H7 (cell line): ENCODE results near the gene GPN3. TPM values are rescaled to one million over a fixed set of nuclear protein-coding genes. Genes with fewer than 3 reads are reported as not detected.
A peak's percentile ranks its signal among the peaks of the same experiment; 100 is the strongest.
"Not testable (repeated sequence)": the region's sequence is repeated elsewhere in the genome, so short reads cannot be mapped to it uniquely, and the experiment has no call there.

Experiments used
- DNase-seq: peaks from one replicate; pipeline ENCODE4 v3.0.0; 2012
- H3K27me3 ChIP-seq: 2 replicates; pipeline ENCODE4 v1.6.0; 2011; ENCODE audit warnings: mild to moderate bottlenecking, low read length; ENCODE audit not compliant: control insufficient read depth, insufficient read depth
- H3K36me3 ChIP-seq: replicated peaks from 2 replicates; pipeline ENCODE4 v1.5.1; 2011; ENCODE audit warnings: low read length; ENCODE audit not compliant: control insufficient read depth, insufficient read depth
- H3K4me3 ChIP-seq: 2 replicates; pipeline ENCODE4 v1.5.1; 2011; ENCODE audit warnings: low read depth, mild to moderate bottlenecking, control low read depth, low read length, moderate library complexity; ENCODE audit not compliant: insufficient read depth
- total RNA-seq: library from RNA; depleted of rRNA; stranded (reverse); fragments of >200 nt; shearing (Covaris generic); gene quantifications from 2 replicates; pipeline ENCODE4 v1.2.3, GENCODE V29; 2014; rRNA removed

GPN3 gene
- total RNA-seq, 1 experiment from 2014 or later: 32.7 TPM

GRCh38 chr12:110420644-110421043, 47.4 kb downstream of the GPN3 start:
- not testable (repeated sequence) for H3K36me3 ChIP-seq, H3K4me3 ChIP-seq, DNase-seq, H3K27me3 ChIP-seq

- not testable (repeated sequence) for H3K4me3 ChIP-seq, H3K36me3 ChIP-seq, DNase-seq, H3K27me3 ChIP-seq
These were observed 50.9 kb downstream of the GPN3 start for GRCh38 chr12:110417113-110417512.

- not testable (repeated sequence) for H3K36me3 ChIP-seq, DNase-seq, H3K4me3 ChIP-seq, H3K27me3 ChIP-seq
These were observed 58.0 kb downstream of the GPN3 start for GRCh38 chr12:110410086-110410485.

GRCh38 chr12:110405126-110405662, 62.9 kb downstream of the GPN3 start:
- H3K27me3 ChIP-seq, H3K4me3 ChIP-seq, H3K36me3 ChIP-seq, DNase-seq: not testable (repeated sequence)

- DNase-seq: peak; percentile 89
- no peaks in the 10 kb centered on the region for H3K27me3 ChIP-seq
- peaks cover 8% of the 10 kb centered on the region for H3K36me3 ChIP-seq
- peak overlapping the region; percentile 67 for H3K4me3 ChIP-seq
These were observed 63.9 kb downstream of the GPN3 start for GRCh38 chr12:110403976-110404682.

DNA sequence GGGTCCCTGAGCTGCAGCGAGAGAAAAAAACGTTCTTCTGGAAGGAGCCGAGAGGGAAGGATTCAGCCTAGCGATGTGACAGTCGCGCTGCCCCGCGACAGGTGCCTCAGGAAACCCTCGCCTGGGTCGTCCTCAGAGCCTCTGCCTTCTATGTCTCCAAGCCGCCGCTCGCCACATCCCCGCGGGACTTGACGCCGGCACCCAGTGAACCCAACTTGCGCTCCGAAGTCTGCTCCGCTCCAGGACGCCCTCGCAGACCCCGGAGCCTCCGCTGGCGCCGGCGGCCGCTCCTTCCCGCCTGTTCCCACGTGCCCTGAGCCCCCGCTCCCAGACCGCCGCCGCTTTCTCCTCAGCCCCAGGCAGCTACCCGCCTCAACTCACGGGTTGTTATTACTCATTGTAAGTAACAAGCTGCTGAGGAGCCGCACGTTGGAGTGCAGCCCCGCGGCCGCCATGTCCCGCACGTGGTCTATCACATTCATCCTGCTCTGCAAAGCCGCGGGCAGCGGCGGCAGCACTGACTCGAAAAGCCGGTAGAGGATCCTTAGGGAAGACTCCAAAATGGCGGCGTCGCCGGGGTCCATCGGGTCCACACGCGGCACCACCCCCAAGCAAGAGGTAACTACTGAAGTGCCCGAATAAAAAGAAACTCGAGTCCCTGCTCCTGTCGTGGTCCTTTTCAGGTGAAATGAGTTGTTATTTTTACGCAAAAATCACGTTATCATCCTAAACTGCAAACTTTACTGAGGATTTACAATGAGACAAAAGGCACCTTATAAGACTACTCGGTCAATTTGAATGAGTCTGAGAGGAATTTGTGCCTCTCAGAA, 64.7 kb downstream of the GPN3 start, which contains the start of gene ANAPC7:
ANAPC7 (minus strand) TSS at position 563 of the 830 bp plus-strand sequence; CDS start at position 482, 81 bp downstream.
- Histone ChIP-seq H3K36me3 (peaks cover 8% of the 10 kb centered on the region), H3K4me3 (peak within 1 kb of the TSS; percentile 67)
- DNase-seq: peak; percentile 94

More for the DNA sequence above, 64.7 kb downstream of the GPN3 start, which contains the start of gene ANAPC7:
- H3K27me3 ChIP-seq: no peaks in the 10 kb centered on the region

Other genes starting within 250 kb of the GPN3 start
- 98.7 and 107 TPM in 2 replicates for gene ATP2A2, start 187.0 kb downstream of the GPN3 start, total RNA-seq
- gene ANAPC7, start 64.5 kb downstream of the GPN3 start, total RNA-seq: 77.3 and 90.4 TPM in 2 replicates
- gene ARPC3, start 17.9 kb downstream of the GPN3 start, total RNA-seq: 237 and 256 TPM in 2 replicates
- 22.4 and 34.7 TPM in 2 replicates for gene FAM216A, start 588 bp upstream of the GPN3 start, total RNA-seq
- 43.3 and 58.1 TPM in 2 replicates for gene VPS29, start 33.9 kb upstream of the GPN3 start, total RNA-seq
- gene RAD9B, start 34.1 kb upstream of the GPN3 start, total RNA-seq: not detected in 2 replicates
- gene PPTC7, start 115.1 kb upstream of the GPN3 start, total RNA-seq: 4.6 and 7.4 TPM in 2 replicates
- gene TCTN1, start 145.9 kb upstream of the GPN3 start, total RNA-seq: 6.2 and 7.8 TPM in 2 replicates
- gene HVCN1, start 220.9 kb upstream of the GPN3 start, total RNA-seq: 5.8 and 6.9 TPM in 2 replicates